Activated CD4-positive, alpha-beta T cell treated with anti-CD3 and anti-CD28 coated beads, Interleukin-2, amount 10 ng/mL, durations not matched to agents 24 days and 14 days (primary cell): Measurements from ENCODE around the gene PRKCE. TPM values are rescaled to one million over a fixed set of nuclear protein-coding genes. Genes with fewer than 3 reads are reported as not detected.
A peak's percentile ranks its signal among the peaks of the same experiment; 100 is the strongest.

Experiments used
- DNase-seq: peaks from one replicate; pipeline ENCODE4 v3.0.0; 2022
- H3K27ac Mint-ChIP-seq: one replicate; pipeline ENCODE4 v1.8.0; 2022; ENCODE audit warnings: mild to moderate bottlenecking, mixed read lengths
- H3K27me3 Mint-ChIP-seq: one replicate; pipeline ENCODE4 v1.8.0; 2022; ENCODE audit warnings: mixed read lengths
- H3K36me3 Mint-ChIP-seq: one replicate; pipeline ENCODE4 v1.8.0; 2022; ENCODE audit warnings: low read depth, mild to moderate bottlenecking, mixed read lengths
- H3K4me1 Mint-ChIP-seq: one replicate; pipeline ENCODE4 v1.8.0; 2021; ENCODE audit warnings: mixed read lengths
- H3K4me3 Mint-ChIP-seq: one replicate; pipeline ENCODE4 v1.8.0; 2022; ENCODE audit warnings: mild to moderate bottlenecking, moderate library complexity, mixed read lengths
- H3K9me3 Mint-ChIP-seq: one replicate; pipeline ENCODE4 v1.8.0; 2021; ENCODE audit warnings: mixed read lengths
- intact Hi-C: fragments of 100-400 bp; cut with micrococcal nuclease; formaldehyde crosslinking; loops from one replicate; pipeline ENCODE4 v1.15.1; 2023
- total RNA-seq: library from RNA; stranded (reverse); gene quantifications from 2 replicates; pipeline ENCODE4 v1.2.3, GENCODE V29; 2022

Gene PRKCE
- total RNA-seq, 1 donor from 2014 or later, result 13.5 TPM

GRCh38 chr2:46014911-46015654 is 363.6 kb downstream of the PRKCE start:
- intact Hi-C loops, result loop anchor here (5.0 kb wide), 1 partner anchor 282 kb away; the partner anchor contains the start of gene EPAS1
- no peak overlapping the region for H3K4me3 Mint-ChIP-seq
- H3K4me1 Mint-ChIP-seq, result peaks cover 38% of the 10 kb centered on the region
- no peak for DNase-seq
- peaks cover 14% of the 10 kb centered on the region for H3K36me3 Mint-ChIP-seq
- H3K27ac Mint-ChIP-seq, result no peak overlapping the region
- H3K27me3 Mint-ChIP-seq, result no peaks in the 10 kb centered on the region
- no peaks in the 10 kb centered on the region for H3K9me3 Mint-ChIP-seq

GRCh38 chr2:46015671-46016070 is 364.2 kb downstream of the PRKCE start:
- DNase-seq, result no peak
- intact Hi-C loops, result no loop called here
- peaks cover 16% of the 10 kb centered on the region for H3K36me3 Mint-ChIP-seq
- H3K27ac Mint-ChIP-seq, result no peak overlapping the region
- H3K4me1 Mint-ChIP-seq, result peaks cover 42% of the 10 kb centered on the region
- no peak overlapping the region for H3K4me3 Mint-ChIP-seq
- no peaks in the 10 kb centered on the region for H3K9me3 Mint-ChIP-seq
- H3K27me3 Mint-ChIP-seq, result no peaks in the 10 kb centered on the region

GRCh38 chr2:46016091-46016490 is 364.6 kb downstream of the PRKCE start:
- Mint-ChIP-seq H3K36me3 (peaks cover 16% of the 10 kb centered on the region), H3K27me3 (no peaks in the 10 kb centered on the region), H3K4me3 (no peak overlapping the region), H3K27ac (no peak overlapping the region), H3K9me3 (no peaks in the 10 kb centered on the region), H3K4me1 (peaks cover 42% of the 10 kb centered on the region)
- intact Hi-C loops, result no loop called here
- DNase-seq, result no peak

- no peaks in the 10 kb centered on the region for H3K27me3 Mint-ChIP-seq
- H3K9me3 Mint-ChIP-seq, result peaks cover 4% of the 10 kb centered on the region
- peak overlapping the region; percentile 77 for H3K27ac Mint-ChIP-seq
- H3K4me3 Mint-ChIP-seq, result peak overlapping the region; percentile 45
- H3K4me1 Mint-ChIP-seq, result peaks cover 42% of the 10 kb centered on the region
- intact Hi-C loops, result no loop called here
- peaks cover 13% of the 10 kb centered on the region for H3K36me3 Mint-ChIP-seq
- no peak for DNase-seq
Measured at GRCh38 chr2:46018773-46019591, 367.5 kb downstream of the PRKCE start.

GRCh38 chr2:46020416-46020815 is 368.9 kb downstream of the PRKCE start:
- no peak for DNase-seq
- Mint-ChIP-seq H3K27me3 (no peaks in the 10 kb centered on the region), H3K9me3 (peaks cover 4% of the 10 kb centered on the region), H3K4me3 (no peak overlapping the region), H3K36me3 (peaks cover 13% of the 10 kb centered on the region), H3K4me1 (peaks cover 38% of the 10 kb centered on the region), H3K27ac (no peak overlapping the region)
- intact Hi-C loops, result no loop called here

GRCh38 chr2:46023165-46023854 is 371.8 kb downstream of the PRKCE start:
- Mint-ChIP-seq H3K27ac (no peak overlapping the region), H3K27me3 (no peaks in the 10 kb centered on the region), H3K4me3 (no peak overlapping the region), H3K4me1 (peaks cover 31% of the 10 kb centered on the region), H3K9me3 (peaks cover 4% of the 10 kb centered on the region), H3K36me3 (peaks cover 9% of the 10 kb centered on the region)
- intact Hi-C loops, result no loop called here
- no peak for DNase-seq

- DNase-seq, result no peak
- Mint-ChIP-seq H3K4me1 (peaks cover 29% of the 10 kb centered on the region), H3K27ac (no peak overlapping the region), H3K36me3 (peaks cover 9% of the 10 kb centered on the region), H3K4me3 (no peak overlapping the region), H3K9me3 (peaks cover 4% of the 10 kb centered on the region), H3K27me3 (no peaks in the 10 kb centered on the region)
- intact Hi-C loops, result no loop called here
Measured at GRCh38 chr2:46024146-46024779, 372.8 kb downstream of the PRKCE start.

GRCh38 chr2:46025081-46025480 is 373.6 kb downstream of the PRKCE start:
- Mint-ChIP-seq H3K9me3 (peaks cover 4% of the 10 kb centered on the region), H3K4me1 (peaks cover 22% of the 10 kb centered on the region), H3K27ac (no peak overlapping the region), H3K4me3 (no peak overlapping the region), H3K36me3 (peaks cover 9% of the 10 kb centered on the region), H3K27me3 (no peaks in the 10 kb centered on the region)
- no peak for DNase-seq
- intact Hi-C loops, result no loop called here

GRCh38 chr2:46025676-46026075 is 374.2 kb downstream of the PRKCE start:
- no peak for DNase-seq
- H3K9me3 Mint-ChIP-seq, result peaks cover 4% of the 10 kb centered on the region
- H3K27ac Mint-ChIP-seq, result no peak overlapping the region
- intact Hi-C loops, result no loop called here
- peaks cover 18% of the 10 kb centered on the region for H3K4me1 Mint-ChIP-seq
- no peaks in the 10 kb centered on the region for H3K27me3 Mint-ChIP-seq
- H3K4me3 Mint-ChIP-seq, result no peak overlapping the region
- peaks cover 8% of the 10 kb centered on the region for H3K36me3 Mint-ChIP-seq

- Mint-ChIP-seq H3K9me3 (peaks cover 4% of the 10 kb centered on the region), H3K27me3 (no peaks in the 10 kb centered on the region), H3K4me3 (no peak overlapping the region), H3K27ac (no peak overlapping the region), H3K36me3 (peaks cover 9% of the 10 kb centered on the region), H3K4me1 (peaks cover 17% of the 10 kb centered on the region)
- intact Hi-C loops, result no loop called here
- DNase-seq, result no peak
Measured at GRCh38 chr2:46026431-46026830, 375.0 kb downstream of the PRKCE start.

- Mint-ChIP-seq H3K9me3 (no peaks in the 10 kb centered on the region), H3K27ac (no peak overlapping the region), H3K36me3 (peaks cover 4% of the 10 kb centered on the region), H3K27me3 (no peaks in the 10 kb centered on the region), H3K4me1 (peaks cover 23% of the 10 kb centered on the region), H3K4me3 (no peak overlapping the region)
- intact Hi-C loops, result no loop called here
- DNase-seq, result no peak
Measured at GRCh38 chr2:46029332-46029811, 377.9 kb downstream of the PRKCE start.

GRCh38 chr2:46030330-46030729 is 378.9 kb downstream of the PRKCE start:
- no peak for DNase-seq
- intact Hi-C loops, result no loop called here
- no peak overlapping the region for H3K27ac Mint-ChIP-seq
- H3K9me3 Mint-ChIP-seq, result no peaks in the 10 kb centered on the region
- H3K27me3 Mint-ChIP-seq, result no peaks in the 10 kb centered on the region
- peaks cover 4% of the 10 kb centered on the region for H3K36me3 Mint-ChIP-seq
- no peak overlapping the region for H3K4me3 Mint-ChIP-seq
- H3K4me1 Mint-ChIP-seq, result peaks cover 23% of the 10 kb centered on the region

- H3K4me1 Mint-ChIP-seq, result peaks cover 23% of the 10 kb centered on the region
- H3K27ac Mint-ChIP-seq, result peak overlapping the region; percentile 67
- H3K4me3 Mint-ChIP-seq, result no peak overlapping the region
- H3K27me3 Mint-ChIP-seq, result no peaks in the 10 kb centered on the region
- H3K9me3 Mint-ChIP-seq, result no peaks in the 10 kb centered on the region
- no peak for DNase-seq
- peaks cover 3% of the 10 kb centered on the region for H3K36me3 Mint-ChIP-seq
- intact Hi-C loops, result no loop called here
Measured at GRCh38 chr2:46032161-46032813, 380.8 kb downstream of the PRKCE start.
